Measurements from ENCODE around the gene OR10A3. TPM values are rescaled to one million over a fixed set of nuclear protein-coding genes. Genes with fewer than 3 reads are reported as not detected.
A peak's percentile ranks its signal among the peaks of the same experiment; 100 is the strongest.

Gene OR10A3
- total RNA-seq, 4 donors from 2014 or later, result not detected

GRCh38 chr11:7911011-7911410 is 30.5 kb downstream of the OR10A3 start:
- Histone ChIP-seq H3K27ac (no peak overlapping the region), H3K4me3 (no peak overlapping the region), H3K36me3 (no peaks in the 10 kb centered on the region), H3K4me1 (no peaks in the 10 kb centered on the region), H3K9me3 (no peaks in the 10 kb centered on the region), H3K27me3 (peaks cover 0 to 6% of the 10 kb centered on the region in 2 donors)
- TF ChIP-seq POLR2A (IDR thresholded peaks at IDR 0.05), result no peak
- no peak for TF ChIP-seq EP300 (IDR thresholded peaks at IDR 0.05)
- no peak for TF ChIP-seq CTCF (IDR thresholded peaks at IDR 0.05)
- no peak for DNase-seq (ENCODE audit: low spot score in 2 of 2)

- WGBS, 2 donors, result 38 to 49% methylated on average over 2 of the region's 2 CpGs
- Histone ChIP-seq H3K27ac (no peak overlapping the region), H3K4me3 (no peak overlapping the region), H3K36me3 (no peaks in the 10 kb centered on the region), H3K4me1 (no peaks in the 10 kb centered on the region), H3K9me3 (no peaks in the 10 kb centered on the region), H3K27me3 (peaks cover 0 to 6% of the 10 kb centered on the region in 2 donors)
- DNase-seq (ENCODE audit: low spot score in 2 of 2), result no peak
- TF ChIP-seq POLR2A (IDR thresholded peaks at IDR 0.05) (no peak), EP300 (IDR thresholded peaks at IDR 0.05) (no peak), CTCF (IDR thresholded peaks at IDR 0.05) (no peak)
These were observed 31.2 kb downstream of the OR10A3 start for GRCh38 chr11:7910286-7910788.

GRCh38 chr11:7909585-7910285 is 31.8 kb downstream of the OR10A3 start:
- no peaks in the 10 kb centered on the region for H3K9me3 ChIP-seq
- H3K4me3 ChIP-seq, result no peak overlapping the region
- no peaks in the 10 kb centered on the region for H3K36me3 ChIP-seq
- H3K4me1 ChIP-seq, result no peaks in the 10 kb centered on the region
- no peak overlapping the region for H3K27ac ChIP-seq
- no peak for DNase-seq (ENCODE audit: low spot score in 2 of 2)
- H3K27me3 ChIP-seq, result peaks cover 0 to 6% of the 10 kb centered on the region in 2 donors
- 58 to 59% methylated on average over 2 of the region's 2 CpGs for WGBS, 2 donors
- TF ChIP-seq EP300 (IDR thresholded peaks at IDR 0.05) (no peak), POLR2A (IDR thresholded peaks at IDR 0.05) (no peak), CTCF (IDR thresholded peaks at IDR 0.05) (no peak)

- Histone ChIP-seq H3K36me3 (no peaks in the 10 kb centered on the region), H3K4me3 (no peak overlapping the region), H3K9me3 (no peaks in the 10 kb centered on the region), H3K27me3 (peaks cover 0 to 6% of the 10 kb centered on the region in 2 donors), H3K4me1 (no peaks in the 10 kb centered on the region), H3K27ac (no peak overlapping the region)
- WGBS, 2 donors, result 46 to 51% methylated on average over 3 of the region's 3 CpGs
- TF ChIP-seq POLR2A (IDR thresholded peaks at IDR 0.05), result no peak
- DNase-seq (ENCODE audit: low spot score in 2 of 2), result no peak
These were observed 34.4 kb downstream of the OR10A3 start for GRCh38 chr11:7907121-7907520.

- Histone ChIP-seq H3K27me3 (peaks cover 0 to 6% of the 10 kb centered on the region in 2 donors), H3K4me1 (no peaks in the 10 kb centered on the region), H3K36me3 (no peaks in the 10 kb centered on the region), H3K27ac (no peak overlapping the region), H3K4me3 (no peak overlapping the region), H3K9me3 (no peaks in the 10 kb centered on the region)
- DNase-seq (ENCODE audit: low spot score in 2 of 2), result no peak
- WGBS, 2 donors, result 31 to 36% methylated on average over 4 of the region's 4 CpGs
- no peak for TF ChIP-seq POLR2A (IDR thresholded peaks at IDR 0.05)
These were observed 35.0 kb downstream of the OR10A3 start for GRCh38 chr11:7906481-7906880.

- WGBS, 2 donors, result 69 to 73% methylated on average over 3 of the region's 3 CpGs
- Histone ChIP-seq H3K36me3 (no peaks in the 10 kb centered on the region), H3K9me3 (no peaks in the 10 kb centered on the region), H3K4me3 (no peak overlapping the region), H3K27ac (peak overlapping the region in 2 of 4 donors; percentile 18 to 34), H3K27me3 (peaks cover 0 to 6% of the 10 kb centered on the region in 2 donors), H3K4me1 (no peaks in the 10 kb centered on the region)
- no peak for DNase-seq (ENCODE audit: low spot score in 2 of 2)
- TF ChIP-seq CTCF (IDR thresholded peaks at IDR 0.05) (no peak), POLR2A (IDR thresholded peaks at IDR 0.05) (no peak), EP300 (IDR thresholded peaks at IDR 0.05) (no peak)
These were observed 35.5 kb downstream of the OR10A3 start for GRCh38 chr11:7905961-7906429.
